Activated CD4-positive, alpha-beta T cell treated with anti-CD3 and anti-CD28 coated beads, Interleukin-2, amount 10 ng/mL, durations not matched to agents 24 days and 14 days (primary cell): ENCODE results near the gene ANKH. TPM values are rescaled to one million over a fixed set of nuclear protein-coding genes. Genes with fewer than 3 reads are reported as not detected.
"Not testable (repeated sequence)": the region's sequence is repeated elsewhere in the genome, so short reads cannot be mapped to it uniquely, and the experiment has no call there.

ENCODE experiments used
- DNase-seq: peaks from one replicate; pipeline ENCODE4 v3.0.0; 2022
- H3K27ac Mint-ChIP-seq: one replicate; pipeline ENCODE4 v1.8.0; 2022; ENCODE audit warnings: mild to moderate bottlenecking, mixed read lengths
- H3K27me3 Mint-ChIP-seq: one replicate; pipeline ENCODE4 v1.8.0; 2022; ENCODE audit warnings: mixed read lengths
- H3K36me3 Mint-ChIP-seq: one replicate; pipeline ENCODE4 v1.8.0; 2022; ENCODE audit warnings: low read depth, mild to moderate bottlenecking, mixed read lengths
- H3K4me1 Mint-ChIP-seq: one replicate; pipeline ENCODE4 v1.8.0; 2021; ENCODE audit warnings: mixed read lengths
- H3K4me3 Mint-ChIP-seq: one replicate; pipeline ENCODE4 v1.8.0; 2022; ENCODE audit warnings: mild to moderate bottlenecking, moderate library complexity, mixed read lengths
- H3K9me3 Mint-ChIP-seq: one replicate; pipeline ENCODE4 v1.8.0; 2021; ENCODE audit warnings: mixed read lengths
- intact Hi-C: fragments of 100-400 bp; cut with micrococcal nuclease; formaldehyde crosslinking; loops from one replicate; pipeline ENCODE4 v1.15.1; 2023
- total RNA-seq: library from RNA; stranded (reverse); gene quantifications from 2 replicates; pipeline ENCODE4 v1.2.3, GENCODE V29; 2022

The ANKH gene
- total RNA-seq, result 41.6 and 46.7 TPM in 2 replicates

DNA sequence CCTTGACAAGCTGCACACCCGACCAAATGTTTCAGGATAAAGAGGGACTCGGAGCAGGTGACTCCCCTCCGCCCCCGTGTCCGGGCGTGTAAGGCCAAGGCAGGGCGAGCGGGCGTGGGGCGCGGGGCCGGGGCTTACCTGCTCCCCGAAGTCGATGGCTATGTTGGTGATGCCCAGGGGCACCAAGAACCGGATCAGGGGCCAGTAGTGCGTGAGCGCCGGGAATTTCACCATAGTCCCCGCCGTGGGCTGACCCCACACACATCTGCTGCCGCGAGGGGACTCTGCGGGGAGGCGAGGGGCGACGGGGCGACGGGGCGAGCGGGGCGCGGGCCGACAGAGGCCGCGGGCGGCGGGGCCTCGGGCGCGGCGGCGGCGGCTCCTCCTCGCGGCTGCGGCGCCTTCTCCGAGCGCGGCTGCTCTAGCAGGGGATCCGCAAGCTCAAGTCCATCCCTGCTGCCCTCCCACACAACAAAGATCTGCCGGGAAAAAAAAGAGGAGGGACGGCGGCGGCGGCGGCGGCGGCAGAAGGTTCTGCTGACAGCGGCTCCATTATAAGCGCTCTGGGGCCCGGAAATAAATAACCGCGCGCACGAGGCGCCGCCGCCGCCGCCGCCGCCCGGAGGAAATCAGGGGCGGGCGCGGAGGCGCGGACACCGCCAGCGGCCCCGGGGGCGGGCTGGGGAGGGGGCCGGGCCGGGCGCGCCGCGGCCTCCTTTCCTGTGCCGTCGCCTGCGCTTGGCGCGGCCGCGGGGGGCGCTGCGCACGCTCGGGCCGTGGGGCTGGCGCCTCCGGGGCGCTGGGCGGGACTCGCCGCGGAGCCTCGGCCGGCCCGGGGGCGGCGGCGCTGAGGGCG is at the start of gene ANKH:
Gene ANKH, minus strand, starts transcription at position 565 of the 856 bp plus-strand sequence. Its CDS starts 331 bp downstream, at position 234.
- Mint-ChIP-seq H3K4me3 (peak within 1 kb of the TSS; percentile 88), H3K4me1 (peaks cover 26% of the 10 kb centered on the region), H3K27me3 (peaks cover 19% of the 10 kb centered on the region), H3K27ac (peak within 1 kb of the TSS; percentile 91), H3K36me3 (peaks cover 1% of the 10 kb centered on the region), H3K9me3 (no peaks in the 10 kb centered on the region)
- intact Hi-C loops, result loop anchor here (2.0 to 10.0 kb wide), 7 partner anchors 121 to 727 kb away; partner anchors contain the start of genes OTULINL and TRIO
- DNase-seq, result peak; percentile 95

DNA sequence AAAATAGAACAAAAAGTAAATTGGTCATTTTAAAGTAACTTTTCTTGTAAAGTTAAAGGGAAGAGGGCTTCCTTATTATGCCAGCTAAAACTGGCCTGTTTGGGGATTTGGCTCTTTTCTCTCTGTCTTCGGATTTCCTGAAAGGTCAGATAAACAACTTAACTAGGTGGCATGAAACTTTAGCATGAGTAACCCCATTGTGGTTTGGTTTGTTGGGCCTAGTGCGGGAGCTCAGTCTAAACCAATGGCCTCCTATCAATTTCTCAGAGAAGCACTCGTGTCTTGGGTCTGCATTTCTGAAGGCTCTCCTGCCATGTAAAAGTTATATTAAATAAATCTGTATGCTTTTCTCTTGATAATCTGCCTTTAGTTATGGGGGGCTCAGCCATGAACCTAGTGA is 48.5 kb upstream of the ANKH start:
- DNase-seq, result no peak
- H3K27ac Mint-ChIP-seq, result peak overlapping the region; percentile 65
- H3K36me3 Mint-ChIP-seq, result no peaks in the 10 kb centered on the region
- H3K9me3 Mint-ChIP-seq, result no peaks in the 10 kb centered on the region
- no peaks in the 10 kb centered on the region for H3K27me3 Mint-ChIP-seq
- peaks cover 35% of the 10 kb centered on the region for H3K4me1 Mint-ChIP-seq
- no peak overlapping the region for H3K4me3 Mint-ChIP-seq
- intact Hi-C loops, result loop anchor here (10.0 kb wide), 1 partner anchor 505 kb away; no protein-coding TSS in a partner anchor

DNA sequence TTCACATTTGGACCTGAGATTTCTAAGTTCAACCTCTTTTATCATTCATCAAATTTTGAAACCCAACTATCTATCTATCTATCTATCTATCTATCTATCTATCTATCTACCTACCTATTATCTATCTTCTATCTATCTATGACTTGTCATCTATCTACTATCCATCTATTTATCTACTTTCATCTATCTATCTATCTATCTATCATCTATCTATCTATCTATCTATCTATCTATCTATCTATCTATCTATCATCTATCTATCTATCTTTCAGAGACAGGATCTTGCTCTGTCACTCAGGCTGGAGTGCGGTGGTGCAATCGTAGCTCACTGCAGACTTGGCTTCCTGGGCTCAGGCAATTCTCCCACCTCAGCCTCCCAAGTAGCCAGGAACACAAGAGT is 47.5 kb upstream of the ANKH start:
- H3K4me3 Mint-ChIP-seq, H3K27ac Mint-ChIP-seq, DNase-seq, intact Hi-C loops, H3K27me3 Mint-ChIP-seq, H3K9me3 Mint-ChIP-seq, H3K36me3 Mint-ChIP-seq: not testable (repeated sequence)
- H3K4me1 Mint-ChIP-seq, result peaks cover 31% of the 10 kb centered on the region

DNA sequence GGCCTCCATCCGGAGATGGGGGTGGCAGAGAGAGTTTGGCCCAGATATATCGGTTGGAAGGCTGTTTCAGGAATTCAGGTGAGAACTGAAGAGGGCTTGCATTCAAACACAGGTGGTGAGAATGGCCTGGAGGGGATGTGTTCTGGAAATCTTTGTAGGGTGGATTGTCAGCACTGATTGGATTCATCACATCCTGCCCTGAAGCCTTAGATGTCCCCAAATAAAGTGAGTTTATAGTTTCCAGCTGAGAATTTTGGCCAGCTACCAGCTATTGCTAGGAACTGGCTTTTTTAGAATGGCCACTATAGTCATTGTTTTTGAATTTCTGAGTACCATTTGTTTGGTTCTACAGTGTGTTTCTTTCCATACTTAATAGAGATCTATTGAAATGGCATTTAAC is 46.1 kb upstream of the ANKH start:
- H3K4me1 Mint-ChIP-seq, result peaks cover 28% of the 10 kb centered on the region
- H3K4me3 Mint-ChIP-seq, result no peak overlapping the region
- H3K27me3 Mint-ChIP-seq, result no peaks in the 10 kb centered on the region
- intact Hi-C loops, result no loop called here
- H3K27ac Mint-ChIP-seq, result no peak overlapping the region
- no peak for DNase-seq
- H3K9me3 Mint-ChIP-seq, result peaks cover 3% of the 10 kb centered on the region
- no peaks in the 10 kb centered on the region for H3K36me3 Mint-ChIP-seq

DNA sequence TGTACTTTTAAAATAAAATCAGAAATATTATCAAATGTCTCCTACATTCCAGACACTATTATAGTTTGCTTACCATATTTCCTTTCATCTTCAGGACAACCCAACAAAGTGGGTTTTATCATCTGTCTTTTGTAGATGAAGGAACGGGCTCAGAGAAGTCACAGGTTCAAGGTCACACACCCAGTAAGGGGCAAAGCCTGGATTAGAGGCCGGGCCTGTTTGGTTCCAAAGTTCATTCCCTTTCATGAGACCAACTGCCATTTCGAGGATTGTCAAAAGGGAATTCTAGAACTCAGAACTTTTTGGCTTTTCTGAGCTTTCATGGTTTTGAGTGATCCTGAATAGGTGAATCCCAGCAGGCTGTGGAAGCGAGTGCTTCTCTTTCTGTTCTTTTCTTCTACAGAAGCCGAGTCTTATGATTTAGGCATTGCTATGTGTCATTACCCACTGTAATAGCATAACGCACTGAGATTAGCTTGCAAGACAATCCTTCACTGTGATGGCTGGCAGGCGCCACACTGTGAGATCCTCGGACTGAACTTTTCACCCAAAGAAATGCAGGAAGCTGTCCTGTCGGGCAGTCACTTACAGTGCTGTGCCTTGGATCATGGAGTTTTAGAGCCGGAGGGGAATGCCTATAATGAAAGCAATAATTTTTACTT is 43.8 kb upstream of the ANKH start:
- H3K27me3 Mint-ChIP-seq, result peaks cover 3% of the 10 kb centered on the region
- DNase-seq, result no peak
- no peak overlapping the region for H3K4me3 Mint-ChIP-seq
- intact Hi-C loops, result no loop called here
- H3K36me3 Mint-ChIP-seq, result no peaks in the 10 kb centered on the region
- H3K4me1 Mint-ChIP-seq, result peaks cover 12% of the 10 kb centered on the region
- H3K27ac Mint-ChIP-seq, result no peak overlapping the region
- peaks cover 3% of the 10 kb centered on the region for H3K9me3 Mint-ChIP-seq

DNA sequence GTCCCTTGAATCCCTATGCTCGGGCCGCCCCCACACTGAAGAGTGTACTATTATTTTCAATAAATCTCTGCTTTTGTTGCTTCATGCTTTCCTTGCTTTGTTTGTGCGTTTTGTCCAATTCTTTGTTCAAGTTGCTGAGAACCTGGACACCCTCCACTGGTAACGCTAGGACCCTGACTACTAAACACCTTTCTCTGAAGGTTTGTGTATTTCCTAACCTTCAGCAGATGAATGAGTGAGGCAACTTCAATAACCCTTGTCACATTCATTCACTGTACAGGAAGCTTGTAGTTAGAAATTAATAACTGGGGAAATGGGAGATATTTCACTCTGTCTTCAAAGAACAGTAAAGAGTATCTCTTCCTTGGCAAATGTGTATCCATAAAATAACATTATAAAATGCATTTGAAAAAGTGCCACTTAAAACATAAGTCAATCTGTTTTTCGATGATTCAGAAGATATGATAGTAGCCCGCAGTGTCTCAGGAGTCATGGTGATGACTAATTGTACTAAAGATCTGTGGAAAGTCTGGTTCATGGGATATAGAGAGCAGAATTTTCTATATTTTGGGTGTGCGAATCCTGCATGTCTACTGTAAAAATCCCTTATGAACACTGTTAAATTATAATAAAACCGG is 43.2 kb upstream of the ANKH start:
- DNase-seq, result no peak
- Mint-ChIP-seq H3K27me3 (peaks cover 3% of the 10 kb centered on the region), H3K4me1 (peaks cover 6% of the 10 kb centered on the region), H3K36me3 (no peaks in the 10 kb centered on the region), H3K4me3 (no peak overlapping the region), H3K27ac (peak overlapping the region; percentile 43), H3K9me3 (peaks cover 3% of the 10 kb centered on the region)
- intact Hi-C loops, result no loop called here

DNA sequence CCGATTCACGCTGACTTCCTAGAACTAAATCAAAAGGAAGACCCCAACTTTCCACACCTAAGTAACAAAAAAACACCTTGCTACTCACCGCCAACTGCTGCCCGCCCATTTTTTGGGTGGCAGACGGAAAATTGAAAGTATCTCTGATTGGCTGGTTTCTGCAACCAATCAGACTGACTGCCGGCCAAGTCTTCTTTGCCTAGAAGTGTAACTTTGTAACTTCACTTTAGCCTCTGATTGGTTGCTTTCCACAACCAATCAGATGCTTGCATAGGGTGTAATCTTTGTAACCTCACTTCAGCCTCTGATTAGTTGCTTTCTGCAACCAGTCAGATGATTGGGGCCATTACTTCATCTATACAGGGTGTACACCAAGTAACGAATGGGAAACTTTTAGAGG is 42.6 kb upstream of the ANKH start:
- H3K36me3 Mint-ChIP-seq, result no peaks in the 10 kb centered on the region
- no peak overlapping the region for H3K27ac Mint-ChIP-seq
- peaks cover 3% of the 10 kb centered on the region for H3K9me3 Mint-ChIP-seq
- H3K4me1 Mint-ChIP-seq, result peaks cover 5% of the 10 kb centered on the region
- no peak for DNase-seq
- H3K27me3 Mint-ChIP-seq, result peaks cover 3% of the 10 kb centered on the region
- intact Hi-C loops, result no loop called here
- H3K4me3 Mint-ChIP-seq, result no peak overlapping the region

DNA sequence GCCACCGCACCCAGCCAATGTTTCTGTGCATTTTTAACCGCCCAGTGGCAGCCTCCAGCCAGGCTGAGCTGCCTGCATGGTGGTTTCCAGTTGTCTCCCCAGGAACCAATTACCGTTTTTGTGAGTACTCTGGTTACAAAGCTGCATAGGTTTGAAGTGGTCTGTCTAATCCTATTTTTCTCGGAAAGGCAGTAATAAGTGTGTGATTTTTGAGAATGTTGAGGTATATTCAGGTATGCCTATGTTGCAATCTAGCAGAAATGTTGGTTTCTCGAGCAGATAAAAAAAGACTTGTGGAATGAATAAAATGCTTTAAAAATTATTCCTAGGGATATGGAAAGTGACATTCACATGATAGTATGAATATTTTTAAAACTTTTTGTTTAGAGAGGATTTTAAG is 41.5 kb upstream of the ANKH start:
- intact Hi-C loops, result no loop called here
- DNase-seq, result no peak
- Mint-ChIP-seq H3K4me3 (no peak overlapping the region), H3K9me3 (peaks cover 3% of the 10 kb centered on the region), H3K36me3 (no peaks in the 10 kb centered on the region), H3K27me3 (peaks cover 3% of the 10 kb centered on the region), H3K27ac (no peak overlapping the region), H3K4me1 (peaks cover 5% of the 10 kb centered on the region)

DNA sequence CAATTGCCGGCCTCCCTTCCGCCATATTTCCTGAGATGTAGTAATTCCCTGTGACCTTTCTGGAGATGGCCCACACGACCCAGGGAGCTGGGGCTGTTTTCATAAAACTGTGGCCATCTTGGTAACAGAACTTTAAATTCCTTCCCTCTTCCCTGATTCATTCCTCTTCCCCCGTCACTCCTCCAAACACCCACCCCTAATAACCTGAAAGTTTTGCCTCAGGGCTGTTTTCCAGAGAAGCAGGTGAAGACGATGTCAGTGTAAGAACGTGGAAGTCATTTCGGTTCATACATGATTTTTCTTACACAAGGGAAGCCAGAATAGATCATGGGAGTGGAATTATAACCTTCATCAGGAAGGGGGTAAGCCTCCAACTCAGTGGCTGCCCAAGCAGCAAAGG is 40.6 kb upstream of the ANKH start:
- Mint-ChIP-seq H3K36me3 (no peaks in the 10 kb centered on the region), H3K27ac (no peak overlapping the region), H3K9me3 (peaks cover 3% of the 10 kb centered on the region), H3K4me3 (no peak overlapping the region), H3K4me1 (peaks cover 5% of the 10 kb centered on the region), H3K27me3 (peaks cover 3% of the 10 kb centered on the region)
- no peak for DNase-seq
- intact Hi-C loops, result no loop called here

DNA sequence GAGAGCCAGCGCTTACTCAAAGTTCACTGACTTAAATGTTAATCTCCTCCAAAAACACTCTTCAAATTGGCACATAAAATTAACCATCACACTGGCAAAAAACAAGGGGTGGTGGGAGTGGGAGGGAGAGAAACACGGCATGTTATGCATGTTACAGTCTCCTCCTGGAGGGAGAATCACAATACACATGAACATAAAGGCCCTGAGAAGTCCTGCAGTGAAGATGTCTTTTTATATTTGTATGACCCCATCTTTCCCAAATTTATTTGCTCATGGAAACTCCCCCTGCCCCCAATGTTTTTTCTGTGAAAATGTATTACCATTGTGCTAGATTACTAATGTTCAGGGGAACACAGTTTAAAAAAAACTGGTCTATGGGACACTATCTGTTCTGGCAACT is 37.8 kb upstream of the ANKH start:
- H3K4me3 Mint-ChIP-seq, result no peak overlapping the region
- no peak for DNase-seq

DNA sequence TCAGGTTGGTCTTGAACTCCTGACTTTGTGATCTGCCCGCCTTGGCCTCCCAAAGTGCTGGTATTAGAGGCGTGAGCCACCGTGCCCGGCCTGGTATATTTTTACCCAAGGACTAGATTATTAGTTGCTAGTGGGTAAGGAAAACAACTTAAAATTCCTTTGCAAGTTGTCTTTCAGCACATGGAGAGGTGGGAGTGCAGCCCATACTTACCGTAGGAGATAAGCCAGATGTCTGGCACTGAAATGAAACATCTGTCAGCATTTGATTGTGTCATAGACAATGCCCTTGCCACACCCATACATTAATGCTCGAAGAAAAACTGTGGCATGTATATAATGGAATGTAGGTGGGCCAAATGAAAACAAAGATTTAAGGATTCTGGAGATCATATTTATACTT is 36.6 kb upstream of the ANKH start:
- intact Hi-C loops, result no loop called here
- H3K9me3 Mint-ChIP-seq, result no peaks in the 10 kb centered on the region
- H3K36me3 Mint-ChIP-seq, result no peaks in the 10 kb centered on the region
- H3K27ac Mint-ChIP-seq, result no peak overlapping the region
- H3K27me3 Mint-ChIP-seq, result peaks cover 10% of the 10 kb centered on the region
- no peak overlapping the region for H3K4me3 Mint-ChIP-seq
- DNase-seq, result no peak
- peaks cover 3% of the 10 kb centered on the region for H3K4me1 Mint-ChIP-seq

More for the DNA sequence above, 37.8 kb upstream of the ANKH start:
- Mint-ChIP-seq H3K27me3 (peaks cover 10% of the 10 kb centered on the region), H3K27ac (no peak overlapping the region), H3K36me3 (no peaks in the 10 kb centered on the region), H3K9me3 (no peaks in the 10 kb centered on the region), H3K4me1 (peaks cover 3% of the 10 kb centered on the region)
- intact Hi-C loops, result no loop called here

DNA sequence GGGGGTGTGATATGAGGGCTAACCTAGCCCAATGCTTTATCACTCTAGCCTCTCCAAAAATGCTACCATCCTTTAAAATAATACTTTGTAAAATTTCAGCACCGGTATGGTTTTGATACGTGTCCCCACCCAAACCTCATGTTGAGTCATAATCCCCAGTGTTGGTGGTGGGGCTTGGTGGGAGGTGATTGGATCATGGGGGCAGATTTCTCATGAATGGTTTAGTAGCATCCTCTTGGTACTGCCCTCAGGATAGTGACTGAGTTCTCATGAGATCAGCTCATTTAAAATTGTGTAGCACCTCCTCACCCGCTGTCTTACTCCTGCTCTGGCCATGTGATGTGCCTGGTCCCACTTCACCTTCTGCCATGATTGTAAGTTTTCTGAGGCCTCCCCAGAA is 35.0 kb upstream of the ANKH start:
- H3K4me3 Mint-ChIP-seq, result no peak overlapping the region
- H3K4me1 Mint-ChIP-seq, result peaks cover 4% of the 10 kb centered on the region
- no peaks in the 10 kb centered on the region for H3K36me3 Mint-ChIP-seq
- peaks cover 11% of the 10 kb centered on the region for H3K27me3 Mint-ChIP-seq
- no peak for DNase-seq
- H3K27ac Mint-ChIP-seq, result peak overlapping the region; percentile 20
- no peaks in the 10 kb centered on the region for H3K9me3 Mint-ChIP-seq
- intact Hi-C loops, result no loop called here

DNA sequence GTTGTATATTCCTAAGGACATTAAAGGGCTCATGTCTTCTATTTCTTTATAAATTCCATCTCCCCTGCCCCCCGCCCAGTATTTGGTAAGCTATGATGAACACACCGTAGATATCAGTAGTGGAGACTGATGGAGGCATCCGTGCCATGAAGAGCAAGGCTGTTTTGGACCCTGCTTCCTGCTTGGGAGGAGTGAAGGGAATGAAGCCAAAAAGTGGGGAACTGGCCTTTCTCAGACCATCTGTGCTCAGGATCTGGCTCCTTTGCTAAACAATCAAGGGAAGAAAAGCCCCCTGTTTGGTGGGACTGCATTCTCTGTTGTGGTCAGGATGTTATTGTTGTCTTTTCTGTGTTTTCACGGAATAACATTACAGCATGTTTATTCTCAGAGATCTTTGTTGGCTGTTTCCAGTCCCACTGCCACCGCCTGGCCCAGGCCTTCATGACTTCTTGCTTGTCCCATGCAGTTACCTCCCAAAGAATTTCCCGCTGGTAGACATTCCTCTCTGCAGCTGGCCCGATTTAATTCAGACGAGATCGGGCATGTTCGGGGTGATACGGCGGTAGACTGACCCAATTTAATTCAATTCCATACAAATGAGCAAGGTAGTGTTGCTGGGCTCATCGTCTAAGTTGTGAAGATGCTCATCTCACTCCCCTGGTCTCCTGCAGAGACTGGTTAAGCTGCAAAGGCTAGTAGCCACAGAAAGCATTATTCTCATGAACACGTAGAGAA is 31.4 kb upstream of the ANKH start:
- Mint-ChIP-seq H3K4me1 (peaks cover 9% of the 10 kb centered on the region), H3K4me3 (no peak overlapping the region), H3K27me3 (peaks cover 11% of the 10 kb centered on the region), H3K27ac (no peak overlapping the region), H3K9me3 (peaks cover 3% of the 10 kb centered on the region), H3K36me3 (no peaks in the 10 kb centered on the region)
- intact Hi-C loops, result no loop called here
- DNase-seq, result no peak
